Measurements from ENCODE around the gene ZFP28. TPM values are rescaled to one million over a fixed set of nuclear protein-coding genes. Genes with fewer than 3 reads are reported as not detected.

ZFP28 gene
- total and polyA plus RNA-seq, 2 of the 8 experiments (the other 6 are each of a cell fraction or from before 2014, with no cell fraction given), result 1.6 to 4.5 TPM

DNA sequence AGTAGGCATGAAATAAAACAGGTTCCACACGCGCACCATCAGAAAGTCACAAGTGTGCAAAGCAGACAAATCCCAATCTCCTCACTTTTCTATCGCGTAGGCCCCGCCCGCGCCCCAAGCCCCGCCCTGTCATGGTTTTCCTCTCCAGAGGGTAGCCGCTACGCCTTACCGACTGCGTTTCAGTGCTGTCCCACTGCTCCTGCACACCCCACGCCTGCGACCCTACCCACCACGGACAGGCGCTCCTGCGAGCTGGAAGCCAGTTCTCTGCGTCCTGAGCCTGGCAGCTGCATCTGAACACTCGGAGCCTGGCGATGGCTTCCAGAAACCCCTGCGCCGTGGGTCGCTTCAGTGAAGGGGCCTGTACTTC is 28.1 kb downstream of the ZFP28 start:
- peaks cover 6% of the 10 kb centered on the region; the same call in 1 of the 2 replicates for H3K23me2 ChIP-seq (ENCODE audit: low read depth, low read length)
- no peak overlapping the region for H2BK5ac ChIP-seq (ENCODE audit: low read depth, low read length)
- POLR2A ChIA-PET (ENCODE audit: partially characterized antibody), result no interaction called here
- no peak overlapping the region for H2AK5ac ChIP-seq (ENCODE audit: low read depth, low read length)
- H2AFZ ChIP-seq (ENCODE audit: low read length), result peak overlapping the region; percentile 99
- no peaks in the 10 kb centered on the region for H3K27me3 ChIP-seq (replicated peaks in 1 of 4; ENCODE audit: control insufficient read depth in 3 of 4, extremely low read depth in 1 of 4, insufficient read depth in 3 of 4, low read length in 3 of 4)
- no peaks in the 10 kb centered on the region; a peak in 1 of 7 replicates for H3K4me1 ChIP-seq (replicated peaks in 1 of 4; ENCODE audit: control insufficient read depth in 3 of 4, insufficient read depth in 4 of 4, low read length in 3 of 4)
- no peak overlapping the region for H3K27ac ChIP-seq (ENCODE audit: low read depth, low read length)
- DNase-seq (ENCODE audit: low read depth in 1 of 2, low spot score in 2 of 2) (no peak), FAIRE-seq (no peak)
- no peaks in the 10 kb centered on the region for H3K79me2 ChIP-seq (ENCODE audit: control insufficient read depth in 1 of 2, insufficient read depth in 2 of 2, low read length in 2 of 2)
- H3K23ac ChIP-seq (ENCODE audit: insufficient read length), result no peak overlapping the region
- peaks cover 2 to 31% (median 17%) of the 10 kb centered on the region in 4 experiments; a peak in 7 of 8 replicates for H3K36me3 ChIP-seq (ENCODE audit: control insufficient read depth in 2 of 4, insufficient read depth in 4 of 4, low read length in 3 of 4)
- CTCF ChIA-PET (ENCODE audit: partially characterized antibody), result interaction anchor here (0.6 to 1.0 kb wide), 2 partner anchors 19 to 273 kb away, joined by 3 read pairs; no protein-coding TSS in a partner anchor
- H3K79me1 ChIP-seq (ENCODE audit: low read depth, low read length), result no peaks in the 10 kb centered on the region
- peak overlapping the region; percentile 72 for H4K5ac ChIP-seq (ENCODE audit: insufficient read length, low read depth, low read length)
- H3K4me3 ChIP-seq (ENCODE audit: extremely low read depth in 1 of 4, insufficient read depth in 2 of 4, low read depth in 3 of 4, low read length in 4 of 4), result peak overlapping the region; percentile 55 to 98 (median 96)
- H3K56ac ChIP-seq (replicated peaks; ENCODE audit: insufficient read length, low read depth, low read length), result no peak overlapping the region
- no peak overlapping the region for H2BK15ac ChIP-seq (ENCODE audit: low read length)
- H3K18ac ChIP-seq (ENCODE audit: extremely low read depth, low read length), result peak overlapping the region; percentile 68
- peak overlapping the region; percentile 62 to 93 for H3K4me2 ChIP-seq (ENCODE audit: insufficient read depth in 1 of 2, low read depth in 2 of 2, low read length in 2 of 2)
- peak overlapping the region; percentile 31; the same call in 1 of the 2 replicates for H4K8ac ChIP-seq (ENCODE audit: extremely low read depth, insufficient read depth, low read length)
- no peaks in the 10 kb centered on the region for H4K20me1 ChIP-seq (replicated peaks in 1 of 2; ENCODE audit: control insufficient read depth in 1 of 2, insufficient read depth in 2 of 2, low read length in 2 of 2)
- H3K4ac ChIP-seq (replicated peaks; ENCODE audit: insufficient read length, low read depth, low read length), result no peak overlapping the region
- H3K9me3 ChIP-seq (ENCODE audit: insufficient read depth in 2 of 2, low read depth in 1 of 2, low read length in 1 of 2), result peaks cover 29 to 39% of the 10 kb centered on the region in 2 experiments
- peak overlapping the region; percentile 14 for H4K91ac ChIP-seq (replicated peaks; ENCODE audit: insufficient read length, low read length)
- no peak overlapping the region for H2BK20ac ChIP-seq (ENCODE audit: low read length)
- H3K14ac ChIP-seq (ENCODE audit: insufficient read length), result no peak overlapping the region
- no peak overlapping the region for H2BK120ac ChIP-seq (replicated peaks; ENCODE audit: low read depth, low read length)
- WGBS, 2 experiments (ENCODE audit: extremely low coverage in 1 of 2, insufficient coverage in 1 of 2, insufficient read length in 1 of 2, insufficient replicate concordance in 2 of 2, low coverage in 1 of 2, low lambda C conversion rate in 2 of 2, missing lambda C conversion rate in 1 of 2), result 4% methylated on average over 16 of the region's 23 CpGs; no CpG with 5 or more reads in 1 of the 2 experiments
- H3K9ac ChIP-seq (replicated peaks in 1 of 4; ENCODE audit: extremely low read depth in 1 of 4, low read depth in 3 of 4, low read length in 3 of 4), result peak overlapping the region in 2 of 4 experiments; percentile 16 to 45; a peak in 2 of 7 replicates
- H2BK12ac ChIP-seq (ENCODE audit: low read depth, low read length), result no peak overlapping the region
- TF ChIP-seq ATF3 (IDR thresholded peaks at IDR 0.05; ENCODE audit: insufficient read depth, low read depth, low read length), result no peak
- no peak for TF ChIP-seq TBP (IDR thresholded peaks at IDR 0.05; ENCODE audit: low read depth, low read length)
- TF ChIP-seq RBBP5 (IDR thresholded peaks at IDR 0.05; ENCODE audit: borderline replicate concordance, low read depth, low read length), result 0 out of 2 replicates have a peak, but pooled peaks have one; percentile 12
- TF ChIP-seq SIX5 (IDR thresholded peaks at IDR 0.05; ENCODE audit: low read depth, low read length), result no peak
- no peak for TF ChIP-seq YY1 (IDR thresholded peaks at IDR 0.05; ENCODE audit: low read depth, low read length)
- no peak for TF ChIP-seq JUN (IDR thresholded peaks at IDR 0.05; ENCODE audit: low read depth, low read length)
- no peak for TF ChIP-seq RNF2 (IDR thresholded peaks at IDR 0.05; ENCODE audit: borderline replicate concordance, low read depth, low read length, missing control alignments, poor library complexity, severe bottlenecking)
- no peak for TF ChIP-seq ASH2L (IDR thresholded peaks at IDR 0.05; ENCODE audit: low read length)
- no peak for TF ChIP-seq NRF1 (IDR thresholded peaks at IDR 0.05; ENCODE audit: low read depth, low read length)
- 0 out of 4 replicates have a peak, but pooled peaks of 1 of the 2 experiments have one; percentile 27 for TF ChIP-seq HDAC2 (IDR thresholded peaks at IDR 0.05; ENCODE audit: borderline replicate concordance in 1 of 2, low read depth in 2 of 2, low read length in 2 of 2)
- TF ChIP-seq EP300 (IDR thresholded peaks at IDR 0.05; ENCODE audit: borderline replicate concordance in 1 of 2, low read depth in 2 of 2, low read length in 2 of 2), result no peak
- peak in 1 of 2 experiments; percentile 73; a peak in 1 of 4 replicates for TF ChIP-seq SIN3A (conservative IDR thresholded peaks at IDR 0.05 in 1 of 2, IDR thresholded peaks at IDR 0.05 in 1 of 2; ENCODE audit: low read depth in 1 of 2, low read length in 2 of 2)
